COR-L47 (cell line): Measurements from ENCODE around the gene BORCS8.
"Not testable (repeated sequence)": the region's sequence is repeated elsewhere in the genome, so short reads cannot be mapped to it uniquely, and the experiment has no call there.

Experiments used
- DNase-seq: peaks from one replicate; lab custom pipeline; 2025; lab: John Stamatoyannopoulos, UW

The BORCS8 gene

DNA sequence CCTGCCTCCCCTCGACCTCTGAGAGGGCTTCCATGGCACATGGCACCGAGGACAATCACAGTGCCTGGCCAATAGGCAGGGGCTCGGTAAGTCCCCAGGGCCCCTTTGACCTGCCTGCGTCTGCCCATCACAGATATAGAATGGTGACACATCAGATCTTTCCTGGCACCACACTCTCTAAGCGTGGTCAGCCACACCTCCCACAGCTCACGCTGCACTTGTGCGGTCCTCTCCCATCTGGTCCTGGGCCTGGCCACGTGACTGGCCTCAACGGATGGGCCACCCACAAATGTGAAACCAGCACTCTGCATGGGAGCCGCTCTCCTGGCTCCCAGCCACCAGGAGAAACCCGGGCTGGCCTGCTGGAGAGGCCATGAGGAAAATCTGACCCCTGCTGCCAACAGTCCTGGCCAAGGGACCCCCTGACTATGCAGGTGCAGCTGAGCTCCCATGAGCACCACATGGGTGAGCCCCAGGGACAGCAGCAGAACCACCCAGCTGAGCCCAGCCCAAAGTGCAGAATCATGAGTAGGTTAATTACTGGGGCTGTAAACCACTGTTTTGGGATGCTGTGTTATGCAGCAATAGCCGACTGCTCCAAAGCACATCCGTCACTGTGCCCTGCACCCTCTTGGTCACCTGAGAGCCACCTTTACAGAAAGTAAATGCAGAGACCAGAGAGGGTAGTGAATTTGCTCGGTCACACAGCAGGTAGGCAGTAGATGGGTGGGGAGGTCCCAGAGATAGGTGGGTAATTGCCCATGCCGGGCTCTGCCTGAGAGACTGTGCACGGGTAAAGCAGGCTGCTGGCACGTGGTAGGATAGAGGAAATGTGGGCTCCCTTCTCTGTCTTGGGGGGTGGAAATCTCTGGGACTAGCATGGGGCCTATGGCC, 12.2 kb downstream of the BORCS8 start:
- DNase-seq = no peak

DNA sequence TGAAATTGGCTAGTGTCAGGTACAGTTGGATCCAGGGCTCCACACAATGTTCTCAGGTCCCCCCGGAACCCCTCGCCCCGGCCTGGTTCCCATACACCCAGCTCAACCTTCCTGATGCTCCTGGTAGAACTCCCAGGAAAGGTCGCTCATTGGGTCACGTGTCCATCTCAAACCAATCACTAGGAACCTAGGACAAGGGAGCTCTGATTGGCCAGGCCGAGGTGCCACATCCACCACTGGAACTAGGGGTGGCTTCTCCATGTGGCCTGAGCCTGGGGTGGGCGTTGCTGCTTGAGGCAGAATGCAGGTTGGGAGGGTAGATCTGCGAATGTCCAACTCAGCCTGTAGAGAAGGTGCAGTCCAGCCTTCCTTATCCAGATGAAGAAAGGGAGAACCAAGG, 15.0 kb downstream of the BORCS8 start:
- no peak for DNase-seq

GRCh38 chr19:19173243-19173642, 18.7 kb downstream of the BORCS8 start:
- DNase-seq = not testable (repeated sequence)

GRCh38 chr19:19171821-19172532, 20.0 kb downstream of the BORCS8 start:
- DNase-seq = no peak

DNA sequence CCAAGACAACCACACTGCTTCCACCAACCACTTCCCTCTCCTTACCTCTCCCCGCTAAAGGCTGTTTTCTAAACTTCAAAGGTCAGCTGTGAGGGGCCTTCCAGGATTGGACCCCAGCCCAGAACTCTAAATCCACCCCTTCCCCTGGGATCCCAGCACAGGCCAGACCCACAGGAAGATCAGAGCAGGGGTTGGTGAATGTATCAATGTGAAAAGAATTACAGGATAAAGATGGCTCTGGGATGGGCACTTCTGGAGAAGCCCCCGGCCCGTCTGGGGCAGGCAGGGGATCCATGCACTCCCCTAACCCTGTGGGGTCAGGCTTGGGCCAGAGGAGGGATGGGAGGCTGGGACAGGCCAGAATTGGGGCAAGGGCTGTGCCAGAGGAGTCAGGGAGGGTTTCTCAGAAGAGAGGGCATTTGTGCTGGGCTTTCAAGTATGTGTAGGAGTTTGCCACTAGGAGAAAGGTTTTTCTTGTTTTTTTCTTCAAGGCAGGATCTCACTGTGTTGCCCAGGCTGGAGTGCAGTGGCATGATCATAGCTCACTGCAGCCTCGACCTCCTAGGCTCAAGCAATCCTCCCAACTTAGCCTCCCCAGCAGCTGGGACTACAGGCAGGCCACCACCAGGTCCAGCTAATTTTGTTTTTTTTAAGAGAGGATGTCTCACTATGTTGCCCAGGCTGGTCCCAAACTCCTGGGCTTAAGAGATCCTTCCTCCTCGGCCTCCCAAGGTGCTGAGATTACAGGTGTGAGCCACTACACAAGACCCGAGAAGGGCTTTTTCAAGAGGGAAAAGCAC, 20.9 kb downstream of the BORCS8 start:
- no peak for DNase-seq

GRCh38 chr19:19170053-19170872, 21.7 kb downstream of the BORCS8 start, which contains the start of gene MEF2B:
MEF2B (minus strand) TSS chr19:19170263; CDS start chr19:19150735, 19,528 bp downstream.
- DNase-seq = peak; percentile 59

- DNase-seq = no peak
These were observed 22.5 kb downstream of the BORCS8 start for GRCh38 chr19:19169236-19170052.

- DNase-seq = no peak
These were observed 24.3 kb downstream of the BORCS8 start for GRCh38 chr19:19167612-19168011.

GRCh38 chr19:19165396-19165795, 26.6 kb downstream of the BORCS8 start:
- DNase-seq = no peak

- no peak for DNase-seq
These were observed 29.5 kb downstream of the BORCS8 start for GRCh38 chr19:19162495-19162894.

- DNase-seq = no peak
These were observed 31.4 kb downstream of the BORCS8 start for GRCh38 chr19:19160461-19161035.

- DNase-seq = no peak
These were observed 32.4 kb downstream of the BORCS8 start for GRCh38 chr19:19159534-19159933.

DNA sequence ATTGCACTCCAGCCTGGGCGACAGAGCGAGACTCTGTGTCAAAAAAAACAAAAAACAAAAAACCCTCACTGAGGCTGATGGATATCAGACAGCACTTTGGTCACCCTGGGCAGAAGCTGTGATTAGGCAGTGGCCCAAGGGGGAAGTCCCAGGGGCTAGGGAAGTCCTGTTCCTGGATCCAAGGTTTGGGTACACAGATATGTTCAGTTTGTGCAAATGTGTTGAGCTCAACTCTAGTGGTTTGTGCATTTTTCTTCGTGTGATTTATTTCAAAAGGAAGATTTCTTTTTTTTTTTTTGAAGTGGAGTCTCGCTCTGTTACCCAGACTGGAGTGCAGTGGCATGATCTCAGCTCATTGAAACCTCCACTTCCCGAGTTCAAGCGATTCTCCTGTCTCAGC, 34.1 kb downstream of the BORCS8 start:
- DNase-seq = no peak

GRCh38 chr19:19155495-19156219, 36.3 kb downstream of the BORCS8 start:
- DNase-seq = no peak

DNA sequence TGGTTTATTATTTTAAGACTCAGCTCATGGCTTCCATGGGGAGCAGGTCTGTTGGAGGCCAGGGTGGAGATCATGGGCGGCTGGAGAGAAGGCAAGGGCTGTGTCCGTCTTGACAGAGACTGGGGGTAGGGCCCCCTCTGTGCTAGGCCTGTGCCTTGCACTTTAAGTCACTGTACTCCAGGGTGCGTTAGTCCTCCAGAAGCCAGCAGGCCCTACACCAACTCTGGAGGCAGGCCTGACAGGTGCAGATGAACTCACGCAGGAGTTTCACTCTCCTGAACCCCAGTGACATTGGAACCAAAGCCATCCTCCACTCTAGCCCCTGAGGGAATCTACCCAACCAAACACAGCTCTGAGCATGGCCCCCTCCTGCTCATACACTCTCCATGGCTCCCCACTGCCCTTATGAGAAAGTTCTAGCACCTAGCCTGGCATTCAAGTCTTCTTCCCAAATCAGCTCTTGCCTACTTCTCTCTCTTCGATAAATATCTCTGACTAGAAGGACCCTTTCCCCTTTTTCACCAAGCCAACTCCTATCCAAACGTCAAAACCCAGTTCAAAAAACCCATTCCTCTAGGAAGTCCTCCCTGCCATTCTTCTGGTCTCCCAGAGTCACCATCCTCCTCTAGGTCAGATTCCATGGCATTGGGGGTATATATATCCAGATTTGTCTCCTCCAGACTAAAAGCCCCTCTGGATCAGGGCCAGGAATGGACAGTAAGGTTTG, 37.0 kb downstream of the BORCS8 start:
- DNase-seq = no peak

- DNase-seq = no peak
These were observed 39.1 kb downstream of the BORCS8 start for GRCh38 chr19:19152668-19153384.

DNA sequence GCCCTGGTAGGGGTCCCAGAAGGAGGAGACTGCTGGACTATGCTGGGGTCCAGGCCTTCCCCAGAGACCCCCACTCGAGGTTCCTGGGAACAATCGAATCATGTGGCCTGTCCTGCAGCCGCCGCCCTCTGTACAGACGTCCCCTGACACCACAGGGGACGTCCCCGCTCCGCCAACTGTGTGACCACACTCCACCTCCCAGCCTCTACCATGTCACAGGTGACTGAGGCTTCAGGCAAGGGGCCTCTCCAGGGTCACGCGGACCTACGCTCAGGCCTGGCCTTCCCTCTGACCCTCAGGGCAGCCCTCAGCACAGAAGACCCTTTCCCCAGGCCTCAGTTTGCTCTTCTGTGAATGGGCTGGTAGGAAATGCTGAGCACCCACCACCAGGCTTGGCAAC, 40.5 kb downstream of the BORCS8 start:
- DNase-seq = no peak

- DNase-seq = no peak
These were observed 42.5 kb downstream of the BORCS8 start for GRCh38 chr19:19149435-19149834.
